Hematopoietic multipotent progenitor cell treated with erythropoietin and hydrocortisone succinate and interleukin-3 and kit ligand, for 4 days (in vitro differentiated cells): ENCODE measurements around the gene CABP2.

Source experiments
- DNase-seq: peaks from one replicate; pipeline ENCODE4 v3.0.0-alpha.2; 2015

Gene CABP2

GRCh38 chr11:67470337-67471002 is 52.8 kb downstream of the CABP2 start:
- DNase-seq, result no peak

DNA sequence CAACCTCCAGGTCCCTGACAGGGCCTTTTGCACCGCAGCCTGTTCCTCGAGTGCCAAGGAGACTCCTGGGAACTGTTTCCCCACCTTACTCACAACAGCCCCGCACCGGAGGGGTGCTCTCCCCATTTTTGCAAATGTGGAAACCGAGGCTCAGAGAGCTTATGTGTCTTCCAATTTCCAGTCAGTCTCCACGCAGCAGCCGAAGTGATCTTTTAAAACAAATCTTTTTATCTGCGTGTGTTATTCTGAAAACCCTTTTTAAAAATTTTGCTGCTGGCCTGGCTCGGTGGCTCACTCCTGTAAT is 53.8 kb downstream of the CABP2 start:
- DNase-seq, result no peak
